ENCODE results near the gene LCN2. TPM values are rescaled to one million over a fixed set of nuclear protein-coding genes. Genes with fewer than 3 reads are reported as not detected.

Gene LCN2
- total RNA-seq, 1 experiment from 2014 or later, result 153 TPM

GRCh38 chr9:128150594-128151308, 1.5 kb downstream of the LCN2 start:
- Histone ChIP-seq H4K20me1 (ENCODE audit: low read length) (no peaks in the 10 kb centered on the region), H3K9ac (ENCODE audit: low read length) (no peak overlapping the region), H3K9me3 (ENCODE audit: low read length) (no peaks in the 10 kb centered on the region), H3K27me3 (ENCODE audit: low read length) (no peaks in the 10 kb centered on the region), H3K4me1 (ENCODE audit: insufficient read depth, low read length) (peaks cover 36% of the 10 kb centered on the region), H3K9me2 (replicated peaks; ENCODE audit: low read length) (no peaks in the 10 kb centered on the region), H3F3A (ENCODE audit: low read length, unreplicated experiment) (no peaks in the 10 kb centered on the region), H3K27ac (ENCODE audit: low read length) (peak overlapping the region; percentile 98), H3K79me2 (ENCODE audit: low read length) (no peaks in the 10 kb centered on the region), H2AFZ (ENCODE audit: low read length) (no peak overlapping the region), H3K4me2 (ENCODE audit: low read length) (peak overlapping the region; percentile 58), H3K4me3 (ENCODE audit: low read length) (no peak overlapping the region), H3K36me3 (ENCODE audit: low read depth, low read length) (no peaks in the 10 kb centered on the region)
- TF ChIP-seq, protein P1, sequence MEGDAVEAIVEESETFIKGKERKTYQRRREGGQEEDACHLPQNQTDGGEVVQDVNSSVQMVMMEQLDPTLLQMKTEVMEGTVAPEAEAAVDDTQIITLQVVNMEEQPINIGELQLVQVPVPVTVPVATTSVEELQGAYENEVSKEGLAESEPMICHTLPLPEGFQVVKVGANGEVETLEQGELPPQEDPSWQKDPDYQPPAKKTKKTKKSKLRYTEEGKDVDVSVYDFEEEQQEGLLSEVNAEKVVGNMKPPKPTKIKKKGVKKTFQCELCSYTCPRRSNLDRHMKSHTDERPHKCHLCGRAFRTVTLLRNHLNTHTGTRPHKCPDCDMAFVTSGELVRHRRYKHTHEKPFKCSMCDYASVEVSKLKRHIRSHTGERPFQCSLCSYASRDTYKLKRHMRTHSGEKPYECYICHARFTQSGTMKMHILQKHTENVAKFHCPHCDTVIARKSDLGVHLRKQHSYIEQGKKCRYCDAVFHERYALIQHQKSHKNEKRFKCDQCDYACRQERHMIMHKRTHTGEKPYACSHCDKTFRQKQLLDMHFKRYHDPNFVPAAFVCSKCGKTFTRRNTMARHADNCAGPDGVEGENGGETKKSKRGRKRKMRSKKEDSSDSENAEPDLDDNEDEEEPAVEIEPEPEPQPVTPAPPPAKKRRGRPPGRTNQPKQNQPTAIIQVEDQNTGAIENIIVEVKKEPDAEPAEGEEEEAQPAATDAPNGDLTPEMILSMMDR (conservative IDR thresholded peaks at IDR 0.05; ENCODE audit: low read depth, low read length), result peak; percentile 43
- no peak for TF ChIP-seq EZH2phosphoT487 (IDR thresholded peaks at IDR 0.05; ENCODE audit: borderline replicate concordance, low read length)
- no peak for TF ChIP-seq EZH2 (IDR thresholded peaks at IDR 0.05; ENCODE audit: low read length, unreplicated experiment)
- POLR2A ChIA-PET (ENCODE audit: unreplicated experiment), result no interaction called here
- BruUV-seq (replicated peaks), result no TSS peak
- CTCF ChIA-PET, result no interaction called here
- DNase-seq (no peak), ATAC-seq (no peak)
- intact Hi-C loops (cut with micrococcal nuclease), result no loop called here

DNA sequence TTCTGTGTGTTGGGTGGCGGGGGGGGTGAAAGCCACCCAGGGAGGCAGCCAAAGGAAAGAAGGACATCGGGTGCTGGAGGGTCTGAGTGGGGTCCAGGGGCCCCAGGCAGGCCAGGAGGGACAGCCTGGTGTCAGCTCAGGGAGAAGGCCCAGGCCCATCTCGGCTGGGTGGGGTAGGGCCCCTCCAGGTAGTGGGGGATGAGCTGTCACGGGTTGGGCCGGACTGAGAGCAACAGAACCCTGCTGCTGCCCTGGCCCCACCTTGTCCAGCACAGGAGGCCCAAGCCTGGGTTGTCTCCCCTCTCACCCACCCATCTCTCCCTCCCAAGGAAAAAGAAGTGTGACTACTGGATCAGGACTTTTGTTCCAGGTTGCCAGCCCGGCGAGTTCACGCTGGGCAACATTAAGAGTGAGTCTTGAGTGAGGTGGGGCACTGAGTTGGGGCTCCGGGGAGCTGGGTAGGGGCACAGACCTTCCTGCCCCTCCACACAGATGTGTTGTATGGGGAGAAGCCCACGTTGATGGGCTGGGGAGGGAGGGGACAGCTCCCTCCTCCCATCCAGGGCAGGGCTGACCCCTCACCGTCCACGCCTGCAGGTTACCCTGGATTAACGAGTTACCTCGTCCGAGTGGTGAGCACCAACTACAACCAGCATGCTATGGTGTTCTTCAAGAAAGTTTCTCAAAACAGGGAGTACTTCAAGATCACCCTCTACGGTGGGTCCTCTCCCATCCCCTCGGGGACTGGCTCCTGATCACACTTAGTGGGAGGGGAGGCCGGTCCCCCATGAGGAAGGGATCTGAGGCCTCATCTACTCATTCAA, 2.3 kb downstream of the LCN2 start:
- no peaks in the 10 kb centered on the region for H3K27me3 ChIP-seq (ENCODE audit: low read length)
- no peaks in the 10 kb centered on the region for H4K20me1 ChIP-seq (ENCODE audit: low read length)
- H3K36me3 ChIP-seq (ENCODE audit: low read depth, low read length), result no peaks in the 10 kb centered on the region
- no peaks in the 10 kb centered on the region for H3K79me2 ChIP-seq (ENCODE audit: low read length)
- ChIA-PET CTCF (interaction anchor here (0.6 kb wide), 1 partner anchor 15 kb away, joined by 6 read pairs; no protein-coding TSS in a partner anchor), POLR2A (ENCODE audit: unreplicated experiment) (no interaction called here)
- peaks cover 28% of the 10 kb centered on the region for H3K4me1 ChIP-seq (ENCODE audit: insufficient read depth, low read length)
- no peak overlapping the region for H3K4me3 ChIP-seq (ENCODE audit: low read length)
- no peak overlapping the region for H2AFZ ChIP-seq (ENCODE audit: low read length)
- no peaks in the 10 kb centered on the region for H3F3A ChIP-seq (ENCODE audit: low read length, unreplicated experiment)
- no peaks in the 10 kb centered on the region for H3K9me3 ChIP-seq (ENCODE audit: low read length)
- H3K27ac ChIP-seq (ENCODE audit: low read length), result no peak overlapping the region; the same call in 1 of the 2 replicates
- no peak for ATAC-seq
- H3K4me2 ChIP-seq (ENCODE audit: low read length), result no peak overlapping the region
- H3K9me2 ChIP-seq (replicated peaks; ENCODE audit: low read length), result no peaks in the 10 kb centered on the region
- TF ChIP-seq EZH2 (IDR thresholded peaks at IDR 0.05; ENCODE audit: low read length, unreplicated experiment) (no peak), EZH2phosphoT487 (IDR thresholded peaks at IDR 0.05; ENCODE audit: borderline replicate concordance, low read length) (no peak)
- TF ChIP-seq, protein P1 (conservative IDR thresholded peaks at IDR 0.05; ENCODE audit: low read depth, low read length), result no peak
- H3K9ac ChIP-seq (ENCODE audit: low read length), result no peak overlapping the region
- BruUV-seq (replicated peaks), result no TSS peak
- no peak for DNase-seq
- intact Hi-C loops (cut with micrococcal nuclease), result no loop called here

Measured in PC-3 (cell line).